ENCODE measurements around the gene IRAK1BP1.

DNA sequence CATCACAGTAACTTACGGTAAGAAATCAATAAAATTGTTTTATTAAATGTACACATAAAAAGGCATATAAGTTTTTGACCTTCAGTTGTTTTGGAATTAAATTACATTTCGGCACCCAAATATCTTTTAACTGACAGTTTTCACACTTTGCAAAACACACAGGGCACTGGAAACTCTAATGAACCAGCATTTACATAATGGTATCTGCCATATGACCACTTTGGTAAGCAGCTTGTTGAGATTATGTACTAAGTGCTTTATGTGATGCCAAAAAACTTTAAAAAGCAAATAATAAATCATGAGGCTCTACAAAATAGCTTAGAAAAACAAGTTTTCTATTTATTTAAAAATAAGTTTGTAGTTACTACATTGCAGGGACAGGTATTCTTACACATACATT is 68.2 kb downstream of the IRAK1BP1 start:
- TF ChIP-seq CTCF (IDR thresholded peaks at IDR 0.05; ENCODE audit: insufficient read depth, low read depth, low read length), result no peak
- TF ChIP-seq EZH2 (IDR thresholded peaks at IDR 0.05; ENCODE audit: insufficient read depth, low read length), result no peak

Data from astrocyte (in vitro differentiated cells and primary cell).